NCI-H446 (cell line): ENCODE data around the gene ZNF354C.

Source experiments
- DNase-seq, 2 experiments: peaks; one replicate each; lab custom pipeline; 2025; lab: John Stamatoyannopoulos, UW

The ZNF354C gene

GRCh38 chr5:179113945-179114641 is 53.9 kb downstream of the ZNF354C start:
- DNase-seq: no peak

GRCh38 chr5:179114756-179115155 is 54.6 kb downstream of the ZNF354C start:
- DNase-seq: no peak

DNA sequence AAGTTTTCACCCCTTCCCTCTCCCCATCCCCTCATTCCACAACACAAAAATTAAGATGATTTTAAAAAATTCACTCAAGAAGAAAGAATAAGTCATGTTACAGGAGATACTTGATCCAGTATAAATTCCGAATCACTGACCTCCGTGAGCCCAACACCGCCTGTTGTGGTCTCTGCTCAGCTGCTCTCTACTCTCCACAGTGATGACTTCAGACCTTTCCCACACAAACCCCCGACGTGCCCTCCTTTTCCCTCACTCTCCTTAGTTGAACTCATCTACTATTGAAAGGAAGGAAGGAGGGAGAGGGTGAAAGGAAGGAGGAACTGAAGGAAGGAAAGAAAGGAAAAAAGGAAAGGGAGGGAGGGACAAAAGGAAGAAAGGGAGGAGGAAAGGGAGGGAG is 55.1 kb downstream of the ZNF354C start:
- DNase-seq: no peak

- DNase-seq: no peak
These were observed 55.8 kb downstream of the ZNF354C start for GRCh38 chr5:179115845-179116524.

- DNase-seq: no peak
These were observed 58.2 kb downstream of the ZNF354C start for GRCh38 chr5:179118338-179118737.

DNA sequence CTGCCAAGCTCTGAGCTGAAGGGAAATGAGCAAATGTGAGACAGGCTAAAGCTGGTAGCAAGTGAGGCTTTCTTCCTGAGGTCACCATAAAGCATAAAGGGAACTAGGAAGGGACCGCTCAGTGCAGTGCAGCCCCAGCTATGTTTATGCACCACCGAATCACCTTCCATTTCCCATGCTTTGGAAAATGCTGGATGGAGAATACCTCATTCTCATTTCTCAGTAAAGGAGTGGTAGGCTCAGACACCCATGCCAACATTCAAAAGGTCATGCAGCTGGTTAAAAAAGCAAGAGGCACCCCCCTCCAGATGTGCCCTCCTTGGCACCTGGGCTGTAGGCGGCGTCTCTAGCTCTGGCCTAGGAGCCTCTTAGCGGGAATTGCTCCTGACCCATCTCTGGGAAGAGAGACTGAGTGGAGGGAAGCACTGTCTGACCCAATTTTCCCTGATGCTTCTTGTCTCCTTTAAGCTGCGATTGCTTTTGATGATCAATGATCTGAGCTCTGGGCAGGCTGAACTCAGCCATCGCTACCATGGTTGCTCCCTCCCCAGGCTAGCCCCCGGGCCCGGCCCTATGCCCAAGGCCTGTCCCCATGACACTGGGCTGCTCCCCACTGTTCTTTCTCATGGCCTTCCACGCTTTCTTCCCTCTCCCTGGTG is 58.7 kb downstream of the ZNF354C start:
- no peak for DNase-seq

DNA sequence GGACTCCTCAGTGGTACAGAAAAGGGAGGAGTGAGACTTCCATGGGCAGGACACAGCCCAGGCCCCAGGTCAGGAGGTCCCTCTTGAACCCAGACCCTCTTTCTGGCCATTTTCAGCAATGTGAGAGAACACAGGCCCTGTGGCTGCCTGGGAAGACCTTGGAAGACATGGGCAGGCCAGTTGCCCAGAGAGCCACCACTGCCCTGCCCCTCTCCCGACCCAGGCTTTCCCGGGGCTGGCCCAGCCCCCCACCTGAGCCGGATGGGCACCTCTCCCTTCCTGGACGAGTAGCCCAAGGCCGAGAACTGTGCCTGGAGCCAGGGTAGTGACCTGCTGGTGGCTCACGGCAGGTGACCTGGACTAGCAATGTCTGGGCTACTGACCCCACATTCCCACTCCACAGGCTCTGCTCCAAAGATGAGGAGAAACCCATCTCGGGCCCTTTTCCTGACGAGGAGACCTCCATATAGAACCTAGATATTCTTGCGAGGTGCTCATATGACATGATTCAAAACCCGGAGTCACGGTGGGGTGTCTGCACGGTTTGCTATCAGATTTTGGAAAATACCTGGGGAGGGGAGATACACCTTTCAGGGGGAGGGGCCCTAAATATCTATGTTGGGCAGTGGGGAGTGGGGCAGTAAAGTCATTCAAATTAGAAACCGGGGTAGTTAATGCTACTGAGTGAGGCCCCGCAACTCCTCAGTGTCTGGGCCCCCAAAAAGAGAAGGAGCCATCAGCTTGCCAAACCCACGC is 59.4 kb downstream of the ZNF354C start:
- no peak for DNase-seq

- DNase-seq: no peak
These were observed 60.3 kb downstream of the ZNF354C start for GRCh38 chr5:179120421-179120861.

- DNase-seq: no peak
These were observed 60.9 kb downstream of the ZNF354C start for GRCh38 chr5:179120951-179121666.

DNA sequence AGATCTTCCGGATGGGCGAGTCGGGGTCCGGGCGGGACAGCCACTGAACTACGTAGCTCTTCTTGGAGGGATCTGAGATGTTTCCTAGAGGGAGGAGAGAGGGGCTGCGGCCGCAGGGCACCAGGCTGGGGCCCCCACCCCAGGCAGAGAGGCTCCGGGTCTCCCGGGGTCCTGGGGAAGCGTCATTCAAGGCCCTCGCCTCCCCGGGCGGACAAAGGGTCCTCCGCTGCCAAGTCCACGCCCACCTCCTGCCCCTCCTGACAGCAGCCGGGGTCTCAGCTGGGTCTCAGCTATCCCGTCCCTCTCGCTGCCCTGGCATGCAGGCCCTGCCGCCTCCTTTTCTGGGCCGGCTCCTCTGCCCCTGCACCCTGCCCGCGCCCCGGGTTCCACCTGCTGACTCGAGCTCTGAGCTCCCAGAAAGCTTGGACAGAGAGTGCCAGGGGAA is 61.5 kb downstream of the ZNF354C start:
- DNase-seq: no peak

GRCh38 chr5:179122411-179123108 is 62.4 kb downstream of the ZNF354C start:
- DNase-seq: no peak

GRCh38 chr5:179123109-179123426 is 62.9 kb downstream of the ZNF354C start:
- no peak for DNase-seq

DNA sequence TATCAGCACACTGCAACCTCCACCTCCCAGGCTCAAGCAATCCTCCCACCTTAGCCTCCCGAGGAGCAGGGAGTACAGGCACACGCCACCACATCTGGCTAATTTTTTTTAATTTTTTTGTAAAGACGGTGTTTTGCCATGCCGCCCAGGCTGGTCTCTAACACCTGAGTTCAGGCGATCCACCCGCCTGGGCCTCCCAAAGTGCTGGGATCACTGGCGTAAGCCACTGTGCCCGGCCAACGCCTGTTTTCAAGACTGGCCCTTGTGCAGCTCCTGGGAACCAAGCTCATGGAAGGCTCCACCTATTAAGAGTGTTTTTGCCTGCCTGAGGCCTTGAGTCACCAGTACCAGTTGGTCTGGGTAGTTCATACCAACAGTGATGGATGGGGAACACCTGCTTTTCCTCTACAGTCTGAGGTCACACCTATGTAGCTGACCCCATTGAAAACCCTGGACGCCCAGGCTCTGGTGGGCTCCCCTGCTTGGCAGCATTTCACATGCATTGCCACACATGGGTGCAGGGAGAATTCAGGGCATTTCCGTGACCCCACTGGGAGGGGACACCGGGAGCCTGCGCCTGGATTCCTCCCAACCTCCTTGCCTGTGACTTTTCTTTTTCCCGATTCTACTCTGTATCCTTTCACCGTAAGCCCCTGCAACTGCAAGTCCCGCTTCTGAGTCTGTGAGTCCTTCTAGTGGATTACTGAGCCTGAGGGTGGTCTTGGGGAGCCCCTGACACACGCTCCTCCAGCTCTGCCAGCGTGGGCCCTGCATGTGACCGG is 63.5 kb downstream of the ZNF354C start:
- no peak for DNase-seq

- DNase-seq: no peak
These were observed 64.2 kb downstream of the ZNF354C start for GRCh38 chr5:179124273-179124852.

DNA sequence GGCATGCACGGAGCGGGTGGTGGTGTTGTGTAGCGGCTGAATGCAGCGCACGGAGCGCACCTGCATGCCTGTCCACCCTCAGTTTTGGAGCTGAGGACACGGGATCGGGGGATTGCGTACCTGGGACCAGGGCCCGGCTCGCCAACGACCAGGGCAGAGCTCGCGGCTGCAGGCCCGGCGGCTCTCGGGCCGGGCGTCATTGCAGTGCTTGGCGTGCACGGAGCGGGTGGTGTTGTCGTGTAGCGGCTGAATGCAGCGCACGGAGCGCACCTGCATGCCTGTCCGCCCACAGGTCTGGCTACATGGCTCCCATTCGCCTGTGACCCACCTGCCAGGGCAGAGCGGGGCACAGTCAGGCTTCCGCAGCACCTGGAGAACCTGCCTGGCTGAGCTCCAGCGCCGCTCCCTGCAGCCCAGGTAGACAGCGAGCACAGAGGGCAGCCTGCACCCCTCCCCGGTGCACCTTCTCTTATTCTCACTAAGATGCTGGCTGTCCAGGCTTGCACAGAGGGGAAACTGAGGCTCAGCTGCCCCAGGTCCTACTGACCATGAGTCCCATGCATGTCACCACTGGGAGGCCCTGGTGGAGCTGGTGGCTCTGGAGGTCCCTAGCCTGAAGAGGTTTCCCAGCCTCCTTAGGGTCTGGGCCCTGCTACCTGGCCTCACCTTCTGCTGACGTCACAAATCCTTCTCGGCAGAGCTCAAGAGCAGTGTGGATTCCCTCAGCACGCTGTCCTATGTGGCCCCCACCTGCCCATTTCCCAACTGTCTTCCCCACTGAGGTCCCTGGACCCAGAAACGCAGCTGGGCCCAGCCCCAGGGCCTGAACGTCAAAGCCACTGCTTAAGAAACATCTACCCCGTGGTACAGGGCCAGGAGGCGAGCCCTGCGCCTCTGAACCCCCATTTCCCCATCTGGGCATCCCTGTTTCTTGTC is 64.9 kb downstream of the ZNF354C start:
- DNase-seq: no peak

DNA sequence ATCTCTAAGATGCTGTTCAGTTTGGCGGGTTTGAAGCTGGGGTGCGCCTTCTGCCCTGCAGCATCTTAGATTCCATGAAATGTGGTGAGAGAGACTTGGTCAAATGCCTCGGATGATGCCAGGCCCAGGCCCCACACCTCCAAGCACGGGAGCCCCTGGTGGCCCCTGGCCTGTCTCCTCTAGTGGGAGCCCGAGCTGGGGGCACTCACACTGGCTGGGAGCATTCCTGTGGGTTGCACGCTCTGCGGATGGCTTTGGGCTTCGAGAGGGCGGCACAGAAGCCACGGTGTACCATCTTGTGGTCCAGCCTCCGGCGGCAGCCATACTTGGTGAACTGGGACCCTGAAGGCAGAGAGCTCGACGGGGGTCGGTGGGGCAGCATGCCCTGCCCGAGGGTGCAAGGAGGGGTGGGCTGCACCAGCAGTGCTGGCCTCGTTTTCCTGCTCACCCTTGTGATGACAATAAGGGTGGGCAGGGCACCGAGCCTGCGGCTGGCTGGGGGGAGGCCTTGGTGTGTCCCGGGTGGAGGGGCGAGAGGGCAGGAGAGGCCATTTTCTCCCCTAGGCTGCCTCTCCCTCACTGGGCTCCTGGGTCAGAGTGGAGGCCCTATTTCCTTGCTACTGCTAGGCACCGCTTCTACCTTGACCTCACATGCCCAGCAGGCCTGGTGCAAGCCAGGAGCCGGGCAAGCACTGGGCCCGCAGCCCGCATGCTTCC is 65.8 kb downstream of the ZNF354C start:
- DNase-seq: no peak

DNA sequence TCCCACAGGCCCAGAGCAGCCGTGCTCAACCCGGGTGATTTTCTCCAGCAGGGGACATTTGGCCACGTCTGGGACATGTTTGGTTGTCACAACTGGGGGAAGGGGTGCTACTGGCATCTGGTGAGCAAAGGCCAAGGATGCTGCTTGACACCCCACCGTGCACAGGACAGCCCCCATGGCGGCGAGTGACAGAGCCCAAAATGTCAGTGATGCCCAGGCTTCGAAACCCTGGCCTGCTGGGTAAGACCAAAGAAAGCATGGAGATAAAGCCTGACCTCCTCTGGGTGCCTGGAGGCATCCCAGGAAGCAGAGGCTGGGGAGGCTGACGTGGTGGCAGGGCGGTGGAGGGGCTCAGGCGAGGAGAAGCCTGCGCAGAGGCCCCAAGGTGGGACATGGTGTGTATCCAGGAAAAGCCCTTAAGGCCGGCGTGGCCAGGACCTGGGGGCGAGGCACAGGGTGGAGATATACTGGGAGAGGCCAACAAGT is 66.4 kb downstream of the ZNF354C start:
- no peak for DNase-seq
